Loucy (cell line): Measurements from ENCODE around the gene FSD1L.

ENCODE experiments used
- CTCF ChIP-seq: fragments of 200-600 bp; sonication (generic); conservative IDR thresholded peaks from 2 replicates; pipeline ENCODE4 v1.5.1; 2014; ENCODE audit warnings: mild to moderate bottlenecking, antibody characterized with exemption, low read length
- EZH2phosphoT487 ChIP-seq: fragments of 200-600 bp; IDR thresholded peaks from 2 replicates; pipeline ENCODE4 v1.6.1; 2018; ENCODE audit warnings: antibody characterized with exemption, mild to moderate bottlenecking, moderate library complexity, borderline replicate concordance

DNA sequence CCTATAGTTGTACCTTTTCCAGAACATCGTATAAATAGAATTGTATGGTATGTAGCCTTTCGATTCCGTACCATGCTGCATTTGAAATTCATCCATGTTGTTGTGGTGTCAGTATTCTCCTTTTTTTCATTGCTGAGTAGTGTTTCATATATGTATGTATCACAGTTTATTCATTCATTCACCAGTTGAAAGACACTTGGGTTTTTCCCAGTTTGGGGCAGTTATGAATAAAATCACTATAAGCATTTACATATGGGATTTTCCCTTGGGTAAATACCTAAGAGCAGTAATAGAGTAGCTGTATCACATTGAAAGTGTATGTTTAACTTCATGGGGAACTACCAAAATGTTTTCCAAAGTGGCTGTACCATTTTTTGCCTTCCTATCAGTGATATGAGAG, 94.0 kb downstream of the FSD1L start:
- no peak for TF ChIP-seq CTCF
- TF ChIP-seq EZH2phosphoT487, result no peak
